GM21619 (cell line): ENCODE results near the gene RYR1.
"Not testable (repeated sequence)": the region's sequence is repeated elsewhere in the genome, so short reads cannot be mapped to it uniquely, and the experiment has no call there.

Experiments
- ATAC-seq: cut with Tn5 transposase; IDR thresholded peaks from one replicate; pipeline ENCODE4 v1.9.1; 2021; ENCODE audit not compliant: unreplicated experiment

RYR1 gene

DNA sequence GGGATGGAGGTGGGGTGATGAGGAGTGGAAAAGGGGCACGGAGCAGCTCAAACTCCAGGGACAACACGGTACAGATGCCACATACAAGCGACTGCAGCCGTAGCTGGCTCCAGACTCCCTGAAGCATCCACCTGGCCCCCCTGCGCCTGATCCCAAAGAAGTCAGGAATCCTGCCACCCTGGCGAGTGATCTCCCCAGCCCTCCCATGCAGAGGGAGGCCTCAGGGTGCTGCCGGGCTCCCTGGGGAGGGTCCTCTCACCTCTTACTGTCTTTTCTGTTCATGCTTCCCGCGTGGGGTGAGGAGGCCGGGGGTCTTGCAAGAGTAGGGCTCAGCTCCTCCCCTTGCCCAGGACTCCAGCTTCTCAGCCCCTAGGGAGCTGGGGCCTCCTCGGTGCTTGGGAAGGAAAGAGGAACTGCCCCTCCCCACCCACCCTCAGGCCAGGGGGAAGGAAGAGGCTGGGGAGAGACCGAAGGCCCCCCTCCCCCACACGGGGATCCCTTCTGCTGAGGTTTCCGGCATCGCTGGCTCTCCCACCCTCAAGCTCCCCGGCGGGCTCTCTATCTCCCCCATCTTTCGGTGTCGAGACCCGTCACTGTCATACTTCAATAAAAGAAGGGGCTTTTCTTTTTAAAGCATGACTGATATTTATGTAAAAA, 7.6 kb upstream of the RYR1 start, which contains the start of gene RASGRP4:
TSS of gene RASGRP4 (minus strand) at position 410 of the 657 bp plus-strand sequence. CDS start at position 282, 128 bp downstream.
- ATAC-seq = no peak

- ATAC-seq = not testable (repeated sequence)
Observed at GRCh38 chr19:38427035-38427677, 6.3 kb upstream of the RYR1 start.

GRCh38 chr19:38429055-38429810, 4.3 kb upstream of the RYR1 start:
- ATAC-seq = no peak

DNA sequence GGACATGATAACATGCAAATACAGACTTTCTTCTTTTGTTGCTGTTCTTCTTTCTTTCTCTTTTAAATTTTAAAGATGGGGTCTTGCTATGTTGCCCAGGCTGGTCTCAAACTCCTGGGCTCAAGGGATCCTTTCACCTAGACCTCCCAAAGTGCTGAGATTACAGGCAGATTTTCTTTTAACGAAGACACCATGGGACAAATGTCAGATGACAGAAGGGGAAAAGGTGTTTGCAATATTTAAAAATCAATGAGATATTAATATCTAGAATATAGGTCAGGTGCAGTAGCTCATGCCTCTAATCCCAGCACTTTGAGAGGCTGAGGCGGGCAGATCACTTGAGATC, 3.7 kb upstream of the RYR1 start:
- ATAC-seq = no peak

- no peak for ATAC-seq
Observed at GRCh38 chr19:38430931-38431330, 2.6 kb upstream of the RYR1 start.

GRCh38 chr19:38434549-38435051, 1.1 kb downstream of the RYR1 start:
- no peak for ATAC-seq

DNA sequence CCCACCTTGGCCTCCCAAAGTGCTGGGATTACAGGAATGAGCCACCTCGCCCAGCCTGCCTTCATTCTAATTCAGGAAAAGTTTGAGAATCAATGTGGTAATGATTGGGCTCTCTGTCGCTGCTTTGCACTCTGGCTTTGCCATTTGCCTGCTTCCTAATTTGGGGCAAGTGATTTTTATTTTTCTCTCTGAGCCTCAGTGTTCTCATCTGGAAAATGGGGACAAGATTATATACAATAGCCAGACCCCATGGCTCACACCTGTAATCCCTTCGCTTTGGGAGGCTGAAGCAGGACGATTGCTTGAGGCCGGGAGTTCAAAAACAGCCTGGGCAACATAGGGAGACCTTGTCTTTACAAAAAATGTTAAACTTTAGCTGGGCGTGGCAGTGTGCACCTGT, 3.8 kb downstream of the RYR1 start:
- no peak for ATAC-seq

DNA sequence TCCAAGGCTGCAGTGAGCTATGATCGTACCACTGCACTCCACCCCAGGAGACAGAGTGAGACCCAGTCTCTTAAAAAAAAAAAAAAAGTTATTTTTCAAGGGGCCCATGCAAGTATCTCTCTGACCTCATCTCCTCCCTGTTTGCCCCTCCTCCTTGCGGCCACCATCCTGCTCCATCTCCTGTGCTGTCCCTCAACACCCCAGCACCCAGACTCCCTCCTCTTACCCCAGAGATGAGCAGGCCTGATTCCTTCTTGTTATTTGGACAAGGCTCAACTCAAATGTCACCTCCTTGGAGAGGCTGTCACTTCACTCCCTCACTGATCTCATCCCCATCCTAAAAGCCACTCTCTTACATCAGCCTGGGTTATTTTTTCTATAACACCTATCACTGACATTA, 4.4 kb downstream of the RYR1 start:
- no peak for ATAC-seq

- ATAC-seq = no peak
Observed at GRCh38 chr19:38440592-38440991, 7.1 kb downstream of the RYR1 start.

DNA sequence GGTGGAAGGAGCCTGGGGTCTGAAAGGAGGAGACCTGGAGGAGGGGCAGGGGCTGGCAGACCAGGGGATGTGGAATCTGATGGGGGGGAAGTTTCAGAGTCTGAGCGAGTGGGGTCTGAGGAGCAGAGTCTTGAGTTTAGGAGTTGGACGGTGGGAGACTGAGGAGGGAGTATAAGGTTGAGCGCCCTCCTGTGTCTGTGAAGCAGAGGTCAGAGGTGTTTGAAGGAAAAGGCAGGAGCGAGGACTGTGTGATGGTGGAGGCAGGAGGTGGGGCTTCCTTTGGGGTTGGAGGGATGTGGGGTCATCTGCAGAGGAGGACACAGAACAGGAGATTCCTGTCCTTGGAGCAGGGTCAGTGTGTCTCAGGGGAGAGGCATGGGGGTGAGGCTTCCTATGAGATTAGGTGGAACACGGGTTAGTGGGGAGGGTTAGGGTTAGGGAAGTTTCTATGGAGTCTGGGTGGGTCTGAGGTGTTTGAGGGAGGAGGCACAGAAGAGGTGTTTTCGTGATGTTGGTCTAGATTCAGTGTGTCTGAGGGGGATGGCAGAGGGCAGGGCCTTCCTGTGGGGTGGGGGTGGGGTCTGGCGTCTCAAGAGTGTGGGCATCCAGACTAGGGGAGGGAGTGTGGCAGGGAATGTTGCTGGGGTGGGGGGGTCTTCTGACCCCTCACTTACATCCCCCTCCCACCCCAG, 8.3 kb downstream of the RYR1 start:
- ATAC-seq = no peak

DNA sequence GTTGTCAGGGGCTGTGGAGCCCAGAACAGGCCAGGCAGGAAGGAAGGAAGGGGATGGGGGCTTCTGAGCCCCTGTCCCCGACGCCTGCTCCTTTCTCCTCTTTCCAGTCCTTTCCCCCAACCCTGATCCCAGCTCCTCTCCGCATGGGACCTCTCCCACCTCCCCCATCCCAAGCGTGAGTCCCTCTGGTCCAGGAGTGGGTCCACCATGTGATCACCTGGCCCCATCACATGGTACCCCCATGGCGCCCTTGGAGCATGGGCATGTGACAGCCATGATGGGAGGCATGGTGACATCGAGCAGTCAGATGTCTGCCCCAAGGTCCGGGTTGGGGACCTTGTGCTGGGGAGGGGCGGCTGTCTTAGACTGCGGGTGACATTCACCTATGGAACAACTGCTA, 9.2 kb downstream of the RYR1 start:
- no peak for ATAC-seq

- no peak for ATAC-seq
Observed at GRCh38 chr19:38443458-38443999, 10.0 kb downstream of the RYR1 start.

DNA sequence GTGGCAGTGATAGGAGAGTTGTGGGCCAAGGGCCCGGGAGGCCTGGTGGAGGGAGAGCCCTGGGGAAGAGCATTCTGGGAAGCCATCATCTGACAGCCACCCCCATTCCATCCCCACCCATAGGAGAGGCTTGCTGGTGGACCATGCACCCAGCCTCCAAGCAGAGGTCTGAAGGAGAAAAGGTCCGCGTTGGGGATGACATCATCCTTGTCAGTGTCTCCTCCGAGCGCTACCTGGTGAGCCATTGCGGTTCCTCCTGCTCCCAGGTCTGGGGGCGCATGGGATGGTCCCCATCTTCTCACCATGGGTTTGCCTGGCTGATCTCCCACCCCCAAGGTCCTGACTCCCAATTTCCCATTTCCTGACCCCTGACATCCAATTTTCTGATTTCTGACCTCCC, 10.5 kb downstream of the RYR1 start:
- ATAC-seq = no peak

GRCh38 chr19:38445362-38445761, 11.9 kb downstream of the RYR1 start:
- no peak for ATAC-seq

GRCh38 chr19:38448225-38448624, 14.7 kb downstream of the RYR1 start:
- no peak for ATAC-seq

DNA sequence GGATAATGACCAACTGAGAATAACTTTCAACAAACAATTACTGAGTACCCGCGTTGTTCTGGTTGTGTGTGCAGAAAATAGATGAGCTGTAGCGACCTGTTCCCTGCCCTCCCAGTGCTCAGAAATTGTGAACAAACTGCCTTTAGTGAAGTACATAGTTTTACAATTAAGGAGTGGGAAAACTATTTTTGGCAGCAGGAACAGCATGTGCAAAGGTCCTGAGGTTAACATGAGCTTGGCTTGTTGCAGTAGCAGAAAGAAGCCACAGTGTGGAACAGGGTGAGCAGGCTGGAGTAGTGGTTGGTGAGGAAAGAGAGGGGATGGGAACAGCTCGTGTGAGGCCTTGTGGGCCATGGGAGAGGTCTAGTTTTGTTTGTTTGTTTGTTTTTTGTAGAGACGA, 16.0 kb downstream of the RYR1 start:
- ATAC-seq = no peak

DNA sequence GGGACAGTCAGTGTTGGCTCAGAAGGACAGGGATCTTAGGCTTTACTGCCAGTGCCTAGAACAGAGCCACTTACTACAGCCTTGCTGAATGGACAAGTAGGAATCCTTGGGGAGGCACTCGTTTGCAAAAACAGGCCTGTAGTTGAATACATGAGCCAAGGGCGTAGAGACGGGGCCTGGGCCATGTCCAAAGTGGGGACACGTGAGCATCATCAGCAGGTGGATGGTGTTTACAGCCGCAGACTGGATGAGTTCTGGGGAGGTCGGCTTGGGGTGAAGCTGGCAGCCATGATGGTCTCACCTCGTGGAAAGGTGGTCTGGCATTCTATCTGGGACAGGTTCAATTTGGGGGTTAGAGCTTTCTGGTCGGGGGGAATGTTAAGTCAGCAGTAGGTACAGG, 17.5 kb downstream of the RYR1 start:
- no peak for ATAC-seq

GRCh38 chr19:38451629-38452028, 18.1 kb downstream of the RYR1 start:
- ATAC-seq = no peak

GRCh38 chr19:38452430-38453366, 19.2 kb downstream of the RYR1 start:
- no peak for ATAC-seq

DNA sequence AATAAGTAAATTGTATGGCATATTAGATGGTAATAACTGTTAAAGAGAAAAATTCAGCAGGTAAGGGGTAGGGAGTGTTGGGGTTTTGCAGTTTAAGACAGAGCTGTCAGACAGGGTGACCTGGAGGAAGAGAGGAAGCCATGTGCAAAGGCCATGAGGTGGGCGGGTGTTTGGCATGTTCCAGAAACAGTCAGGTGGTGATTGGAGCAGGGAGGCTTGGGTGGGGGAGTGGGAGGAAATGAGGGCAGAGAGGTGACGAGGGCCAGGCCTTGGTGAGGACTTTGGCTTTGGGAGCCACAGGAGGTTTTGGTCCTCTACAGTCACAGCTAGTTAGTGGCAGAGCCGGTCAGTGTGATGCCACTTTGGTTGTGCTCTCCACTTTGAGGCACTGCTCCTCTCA, 20.1 kb downstream of the RYR1 start:
- ATAC-seq = no peak
